ENCODE data around the gene METTL22.

The METTL22 gene

DNA sequence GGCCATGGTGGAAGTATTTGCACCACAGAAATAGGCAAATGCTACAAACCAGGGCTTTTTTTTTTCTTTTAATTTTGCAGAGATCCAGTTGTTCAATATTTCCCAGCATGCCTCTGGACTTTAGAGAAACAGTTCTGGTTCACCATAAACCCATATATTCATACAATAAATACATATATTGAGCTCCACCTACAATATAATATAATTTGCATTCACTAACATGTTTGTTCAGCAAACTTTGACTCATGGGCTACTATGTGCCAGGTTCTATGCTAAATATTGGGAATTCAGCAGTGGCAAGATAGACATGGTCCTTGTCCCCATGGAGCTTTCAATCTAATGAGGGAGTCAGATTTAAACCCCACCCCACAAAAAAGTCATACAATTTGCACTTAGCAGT, 34.4 kb upstream of the METTL22 start:
- DNase-seq (ENCODE audit: low spot score), result no peak

DNA sequence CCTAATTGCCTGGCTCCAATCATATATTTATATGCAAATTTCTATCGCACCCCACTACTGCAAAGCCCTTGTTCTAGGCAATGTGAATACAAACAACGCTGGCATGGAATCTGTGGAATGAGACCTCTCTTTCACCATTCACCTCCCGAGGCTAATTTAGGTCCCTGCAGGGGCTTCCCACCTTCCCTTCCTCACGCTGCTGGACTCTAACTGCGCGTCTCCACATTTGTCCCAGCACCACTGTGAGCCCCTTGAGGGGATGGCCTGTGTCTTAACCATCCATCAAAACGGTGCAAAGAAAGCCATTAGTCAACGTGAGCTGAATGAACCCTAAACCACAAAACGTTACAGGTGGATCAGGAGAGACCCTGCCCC, 32.8 kb upstream of the METTL22 start:
- TF ChIP-seq, protein P1, sequence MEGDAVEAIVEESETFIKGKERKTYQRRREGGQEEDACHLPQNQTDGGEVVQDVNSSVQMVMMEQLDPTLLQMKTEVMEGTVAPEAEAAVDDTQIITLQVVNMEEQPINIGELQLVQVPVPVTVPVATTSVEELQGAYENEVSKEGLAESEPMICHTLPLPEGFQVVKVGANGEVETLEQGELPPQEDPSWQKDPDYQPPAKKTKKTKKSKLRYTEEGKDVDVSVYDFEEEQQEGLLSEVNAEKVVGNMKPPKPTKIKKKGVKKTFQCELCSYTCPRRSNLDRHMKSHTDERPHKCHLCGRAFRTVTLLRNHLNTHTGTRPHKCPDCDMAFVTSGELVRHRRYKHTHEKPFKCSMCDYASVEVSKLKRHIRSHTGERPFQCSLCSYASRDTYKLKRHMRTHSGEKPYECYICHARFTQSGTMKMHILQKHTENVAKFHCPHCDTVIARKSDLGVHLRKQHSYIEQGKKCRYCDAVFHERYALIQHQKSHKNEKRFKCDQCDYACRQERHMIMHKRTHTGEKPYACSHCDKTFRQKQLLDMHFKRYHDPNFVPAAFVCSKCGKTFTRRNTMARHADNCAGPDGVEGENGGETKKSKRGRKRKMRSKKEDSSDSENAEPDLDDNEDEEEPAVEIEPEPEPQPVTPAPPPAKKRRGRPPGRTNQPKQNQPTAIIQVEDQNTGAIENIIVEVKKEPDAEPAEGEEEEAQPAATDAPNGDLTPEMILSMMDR (IDR thresholded peaks at IDR 0.05; ENCODE audit: extremely low read depth, missing control alignments), result no peak
- no peak for DNase-seq (ENCODE audit: low spot score)

More for the DNA sequence above, 34.4 kb upstream of the METTL22 start:
- TF ChIP-seq, protein P1 (IDR thresholded peaks at IDR 0.05; ENCODE audit: extremely low read depth, missing control alignments), result no peak

DNA sequence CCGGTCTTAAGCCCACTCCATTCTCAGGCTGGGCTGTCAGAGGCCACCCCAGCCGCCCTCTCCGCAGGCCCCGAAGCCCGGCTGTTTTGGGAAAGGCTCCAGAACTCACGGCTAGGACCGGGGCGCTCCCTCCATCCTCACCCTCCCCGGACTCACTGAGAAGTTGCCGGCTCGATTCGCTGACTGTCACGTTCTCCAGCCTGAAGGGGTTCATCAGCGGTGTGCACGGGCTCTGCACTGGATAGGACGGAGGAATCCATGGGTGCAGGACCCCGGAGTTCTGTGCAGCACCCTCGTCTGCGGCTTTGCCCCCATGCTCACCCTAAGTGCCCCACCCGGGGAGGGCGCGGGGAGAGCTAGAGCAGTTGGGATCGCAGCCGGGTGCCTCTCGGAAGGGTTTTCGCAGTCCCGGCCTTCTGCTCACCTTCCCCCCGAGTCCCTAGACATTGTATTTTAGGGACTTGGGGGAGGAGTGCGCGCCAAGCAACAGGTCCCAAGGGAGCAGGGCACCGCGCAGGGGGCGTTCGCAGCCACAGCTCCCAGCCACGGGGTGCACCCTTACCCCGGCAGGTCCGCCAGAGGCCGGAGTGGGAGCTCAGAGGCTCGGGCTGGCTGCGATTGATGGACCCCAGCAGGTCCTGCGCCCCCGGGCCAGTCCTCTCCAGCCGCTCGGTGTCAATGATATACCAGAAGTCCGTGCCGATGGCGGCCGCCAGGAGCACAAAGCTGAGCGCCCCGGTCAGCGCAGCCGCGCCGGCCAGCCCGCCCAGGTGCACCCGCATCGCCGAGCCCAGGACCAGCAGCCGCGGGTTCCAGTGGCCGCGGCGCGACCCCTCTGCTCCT, 32.2 kb upstream of the METTL22 start:
- TF ChIP-seq, protein P1 (IDR thresholded peaks at IDR 0.05; ENCODE audit: extremely low read depth, missing control alignments), result no peak
- DNase-seq (ENCODE audit: low spot score), result no peak

DNA sequence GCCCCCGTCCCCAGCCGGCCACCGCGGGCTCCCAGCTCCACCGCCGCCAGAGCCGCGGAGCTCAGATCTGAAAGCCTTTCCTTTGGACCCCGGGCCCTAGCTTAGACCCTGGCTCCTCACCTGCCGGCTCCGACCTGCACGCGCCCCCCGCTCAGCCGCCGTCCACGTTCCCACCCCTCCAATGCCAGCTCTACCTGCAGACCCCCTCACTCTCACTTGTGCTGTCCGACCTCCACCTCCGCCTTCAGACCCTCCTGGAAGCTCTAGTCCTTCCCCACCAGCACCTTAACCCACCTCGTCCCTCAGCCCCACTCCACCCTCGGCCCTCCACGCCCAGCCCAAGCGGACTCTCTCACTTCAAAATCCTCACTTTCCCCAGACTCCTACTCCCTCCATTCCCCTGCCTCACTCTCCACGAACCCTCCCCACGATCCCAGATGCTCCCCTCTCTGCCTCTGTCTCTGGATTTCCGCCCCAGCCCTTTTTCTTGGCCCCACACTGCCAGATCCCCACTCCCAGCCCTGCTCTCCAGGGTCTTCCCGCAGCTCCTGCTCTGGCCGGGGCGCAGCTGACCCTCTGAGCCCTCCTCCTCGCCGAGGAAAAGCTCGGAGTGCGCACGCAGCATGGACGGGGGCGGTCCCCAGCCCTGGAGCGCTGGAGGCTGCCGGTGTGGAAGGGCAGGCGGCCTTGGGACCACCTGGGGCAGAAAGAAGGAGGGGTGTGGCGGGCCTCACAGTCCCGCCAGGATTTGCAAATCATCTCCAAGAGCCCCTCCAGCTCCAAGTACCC, 31.4 kb upstream of the METTL22 start, which contains the start of gene TMEM114:
Gene TMEM114, minus strand, starts transcription at position 612 of the 789 bp plus-strand sequence. CDS start 673 bp downstream, outside the sequence.
- TF ChIP-seq, protein P1 (IDR thresholded peaks at IDR 0.05; ENCODE audit: extremely low read depth, missing control alignments), result no peak
- no peak for DNase-seq (ENCODE audit: low spot score)

DNA sequence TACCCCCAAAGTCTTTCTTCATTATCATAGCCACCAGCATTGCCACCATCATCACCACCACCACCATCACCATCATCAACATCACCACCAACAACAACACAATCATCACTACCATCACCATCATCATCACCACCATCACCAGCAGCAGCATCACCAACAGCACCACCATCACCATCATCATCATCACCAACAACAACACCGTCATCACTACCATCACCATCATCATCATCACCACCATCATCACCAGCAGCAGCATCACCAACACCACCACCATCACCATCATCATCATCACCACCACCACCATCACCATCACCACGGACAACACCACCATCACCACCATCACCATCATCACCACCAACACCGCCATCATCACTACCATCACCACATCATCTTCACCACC, 30.7 kb upstream of the METTL22 start:
- TF ChIP-seq, protein P1 (IDR thresholded peaks at IDR 0.05; ENCODE audit: extremely low read depth, missing control alignments), result no peak
- DNase-seq (ENCODE audit: low spot score), result no peak

GRCh38 chr16:8591451-8591850, 30.0 kb upstream of the METTL22 start:
- no peak for DNase-seq (ENCODE audit: low spot score)
- TF ChIP-seq, protein P1 (IDR thresholded peaks at IDR 0.05; ENCODE audit: extremely low read depth, missing control alignments), result no peak

- no peak for DNase-seq (ENCODE audit: low spot score)
- TF ChIP-seq, protein P1 (IDR thresholded peaks at IDR 0.05; ENCODE audit: extremely low read depth, missing control alignments), result no peak
Observed at GRCh38 chr16:8594149-8594666, 27.3 kb upstream of the METTL22 start.

Measured in GM20000 (cell line).